UCSD-AML1 (cell line): ENCODE measurements around the gene CNIH2.
"Not testable (repeated sequence)": the region's sequence is repeated elsewhere in the genome, so short reads cannot be mapped to it uniquely, and the experiment has no call there.

Experiments used
- DNase-seq: peaks from one replicate; lab custom pipeline; 2025; ENCODE audit not compliant: unreplicated experiment; lab: John Stamatoyannopoulos, UW

The CNIH2 gene

DNA sequence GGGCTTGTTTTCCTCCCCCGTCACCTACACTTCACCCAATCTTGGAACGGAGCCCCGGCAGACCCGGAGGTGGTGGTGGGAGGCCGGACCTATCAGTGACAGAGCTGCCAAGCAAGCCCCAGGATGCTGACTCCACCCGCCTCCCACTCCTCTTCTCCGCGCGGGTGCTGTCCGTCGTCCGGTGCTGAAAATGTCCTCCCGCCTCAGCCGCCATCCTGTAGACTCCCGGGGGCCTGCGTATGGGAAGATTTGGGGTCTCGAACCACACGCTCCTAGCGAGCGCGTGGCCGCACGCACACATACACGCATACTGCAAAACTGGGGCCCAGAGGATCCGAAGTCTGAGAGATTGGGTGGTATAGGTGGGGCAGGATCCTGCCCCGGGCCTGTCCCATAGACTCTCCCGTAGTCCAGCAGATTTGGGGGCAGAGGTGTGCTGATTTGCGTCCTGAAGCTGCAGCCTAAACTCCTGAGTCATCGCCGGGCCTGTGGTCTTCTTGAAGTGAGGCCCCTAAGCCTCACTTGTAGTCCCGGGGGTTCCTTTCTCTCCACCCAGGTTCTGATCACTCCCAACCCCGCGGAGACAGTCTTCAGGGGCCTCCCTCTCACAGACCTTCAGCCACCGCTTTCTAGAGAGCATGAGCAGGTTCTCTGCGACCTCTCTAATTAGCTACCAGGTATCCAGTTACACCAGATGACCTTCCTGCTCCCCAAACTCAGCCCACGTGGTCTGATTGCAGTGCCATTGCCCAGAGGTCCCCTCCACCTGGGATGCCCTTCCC, 11.8 kb downstream of the CNIH2 start:
- DNase-seq: peak; percentile 90

- DNase-seq: no peak
Observed at GRCh38 chr11:66290330-66290621, 12.3 kb downstream of the CNIH2 start.

- no peak for DNase-seq
Observed at GRCh38 chr11:66291303-66291705, 13.3 kb downstream of the CNIH2 start.

DNA sequence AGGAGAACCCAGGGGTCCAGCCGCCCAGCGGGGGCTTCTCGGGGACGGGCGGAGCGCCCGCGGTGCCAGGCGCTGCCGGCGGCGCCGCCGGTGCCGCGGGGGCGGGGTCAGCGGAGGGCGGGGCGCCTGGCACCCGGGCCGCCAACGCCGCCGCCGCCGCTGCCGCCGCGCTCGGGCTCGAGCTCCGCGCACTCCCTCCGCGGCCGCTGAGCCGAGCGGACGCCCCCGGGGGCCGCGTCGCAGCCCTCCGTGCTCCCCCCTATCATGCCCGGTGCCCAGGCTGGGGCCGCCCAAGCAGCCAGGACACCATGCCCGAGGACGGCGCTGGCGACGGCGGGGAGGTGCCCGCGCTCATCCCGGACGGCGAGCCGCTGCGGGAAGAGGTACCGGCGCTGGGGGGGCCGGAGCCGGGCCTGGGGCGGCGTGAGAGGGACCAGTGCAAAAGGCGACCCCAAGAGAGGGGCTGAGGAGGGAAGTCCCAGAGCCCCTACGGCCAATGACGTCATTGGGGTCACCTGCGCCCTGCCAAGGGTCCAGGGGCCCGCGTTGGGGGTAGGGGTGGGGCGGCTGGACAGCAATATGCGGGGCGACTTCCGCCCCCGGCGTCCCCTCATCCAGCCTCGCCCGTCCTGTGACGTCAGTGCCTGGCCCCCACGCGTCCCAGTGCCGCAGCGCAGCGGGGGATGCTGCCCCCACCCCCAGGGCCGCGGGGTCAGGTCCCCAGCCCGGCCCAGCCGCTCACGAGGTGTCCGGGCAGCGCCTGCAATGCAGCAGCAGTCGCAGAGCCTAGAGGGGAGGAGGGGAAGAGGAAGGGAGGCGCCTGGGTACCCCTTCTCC, 13.9 kb downstream of the CNIH2 start, which contains the start of gene TMEM151A:
Gene TMEM151A, plus strand, starts transcription at position 189 of the 837 bp plus-strand sequence. Its CDS starts 120 bp downstream, at position 309.
- no peak for DNase-seq

DNA sequence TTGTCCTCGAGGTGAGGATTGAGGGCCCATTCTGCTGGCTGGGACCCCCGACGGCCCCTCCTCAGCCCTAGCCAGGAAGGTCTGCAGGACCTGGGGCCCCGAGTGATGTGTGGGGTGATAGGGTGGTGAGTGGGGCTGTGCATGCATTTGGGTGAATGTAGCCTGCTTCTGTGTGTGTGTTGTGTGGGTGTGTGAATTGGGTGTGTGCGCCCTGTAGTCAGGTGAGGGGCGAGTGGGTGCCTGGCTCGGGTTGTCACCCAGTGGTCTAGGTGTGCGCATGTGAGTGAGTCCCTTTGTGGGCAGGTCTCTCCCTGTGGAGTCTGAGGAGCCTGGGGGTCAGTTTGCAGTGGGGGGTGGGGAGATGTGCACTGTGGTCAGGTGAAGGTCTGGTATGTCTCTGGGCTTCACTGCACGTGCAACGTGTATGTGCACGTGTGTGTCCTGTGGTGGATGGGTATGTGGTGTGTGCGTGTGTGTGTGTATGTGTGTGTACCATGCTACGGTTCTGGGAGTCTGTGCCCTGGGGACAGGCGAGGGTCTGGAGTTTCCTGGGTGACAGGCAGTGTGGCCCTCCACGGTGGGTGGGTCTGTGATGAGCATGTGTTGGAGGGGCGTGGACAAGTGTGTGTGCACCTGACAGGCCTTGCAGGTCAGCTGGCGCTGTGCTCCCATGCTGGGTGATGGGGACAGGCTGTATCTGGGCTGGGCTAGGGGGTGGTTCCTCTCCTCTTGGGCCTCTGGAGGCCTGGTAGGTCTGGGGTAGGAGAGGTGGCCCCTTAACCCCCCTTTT, 14.8 kb downstream of the CNIH2 start:
- no peak for DNase-seq

DNA sequence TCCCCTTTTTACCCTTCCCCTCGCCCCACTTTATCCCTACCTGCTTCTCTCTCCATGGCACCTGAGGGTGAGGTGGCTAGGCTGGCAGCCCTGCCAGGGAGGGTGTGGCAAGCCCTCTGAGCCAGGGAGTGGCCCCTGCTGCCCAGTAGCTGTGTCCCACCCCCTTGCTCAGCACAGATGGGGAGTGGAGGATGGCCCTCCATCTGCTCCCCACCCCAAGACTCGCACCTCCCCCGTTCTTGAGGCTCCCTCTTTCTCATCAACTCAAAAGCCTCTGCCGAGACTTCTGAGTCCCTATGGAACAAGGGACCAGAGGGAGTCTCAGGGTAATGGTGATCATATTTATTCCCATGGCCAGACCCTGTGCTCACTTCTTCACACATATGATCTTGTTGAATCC, 15.4 kb downstream of the CNIH2 start:
- DNase-seq: no peak

GRCh38 chr11:66293777-66294625, 16.0 kb downstream of the CNIH2 start:
- DNase-seq: no peak

GRCh38 chr11:66294626-66295620, 16.9 kb downstream of the CNIH2 start:
- DNase-seq: no peak

DNA sequence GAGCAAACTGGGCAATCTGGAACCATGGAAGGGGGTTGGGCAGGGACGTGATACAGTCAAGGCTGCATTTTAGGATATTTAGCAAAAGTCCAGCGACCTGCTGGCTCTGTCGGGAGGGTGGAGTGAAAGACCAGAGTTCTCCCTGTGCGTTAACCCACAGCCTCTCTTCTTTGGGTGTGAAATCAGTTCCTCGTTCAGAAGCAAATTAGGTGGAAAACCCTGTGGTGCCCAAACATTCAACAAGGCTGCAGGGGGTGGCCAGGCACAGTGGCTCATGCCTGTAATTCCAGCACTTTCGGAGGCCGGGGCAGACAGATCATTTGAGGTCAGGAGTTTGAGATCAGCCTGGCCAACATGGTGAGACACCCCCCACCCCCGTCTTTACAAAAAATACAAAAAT, 19.6 kb downstream of the CNIH2 start:
- no peak for DNase-seq

DNA sequence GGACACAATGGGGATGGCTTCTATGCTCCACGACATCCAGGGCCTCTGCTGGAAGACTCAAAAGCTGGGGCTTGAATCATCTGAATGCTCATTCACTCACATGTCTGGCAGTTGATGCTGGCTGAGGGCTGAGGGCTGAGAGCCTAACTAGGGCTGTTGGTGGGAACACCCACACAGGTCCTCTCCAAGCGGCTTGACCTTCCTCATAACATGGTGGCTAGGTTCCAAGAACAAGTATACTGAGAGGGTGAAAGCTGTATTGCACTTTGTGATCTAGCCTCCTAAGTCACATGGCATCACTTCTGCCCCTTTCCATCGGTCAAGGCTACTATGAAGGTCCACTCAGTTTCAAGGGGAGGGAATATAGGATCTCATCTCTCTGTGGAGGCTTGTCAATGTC, 21.2 kb downstream of the CNIH2 start:
- no peak for DNase-seq

- DNase-seq: no peak
Observed at GRCh38 chr11:66302656-66303055, 24.7 kb downstream of the CNIH2 start.

DNA sequence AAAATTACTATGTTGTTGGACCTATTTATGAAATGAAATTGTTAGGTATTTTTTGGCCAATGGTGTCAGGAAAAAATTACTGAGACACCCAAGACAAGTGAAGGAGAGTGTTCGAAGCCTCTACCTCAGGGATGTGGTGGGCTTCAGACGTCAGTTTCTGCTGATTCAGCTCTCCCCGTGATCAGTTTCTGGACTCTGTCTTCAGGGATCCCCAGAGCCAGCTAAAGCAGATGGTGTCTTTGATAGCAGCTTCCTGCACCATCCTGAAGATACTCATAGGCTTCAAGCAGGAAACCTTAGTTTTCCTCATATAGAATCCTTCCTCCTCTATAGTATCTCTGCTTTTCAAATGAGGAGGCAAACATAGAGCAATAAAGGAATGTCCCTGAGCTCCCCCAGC, 31.5 kb downstream of the CNIH2 start:
- DNase-seq: no peak

DNA sequence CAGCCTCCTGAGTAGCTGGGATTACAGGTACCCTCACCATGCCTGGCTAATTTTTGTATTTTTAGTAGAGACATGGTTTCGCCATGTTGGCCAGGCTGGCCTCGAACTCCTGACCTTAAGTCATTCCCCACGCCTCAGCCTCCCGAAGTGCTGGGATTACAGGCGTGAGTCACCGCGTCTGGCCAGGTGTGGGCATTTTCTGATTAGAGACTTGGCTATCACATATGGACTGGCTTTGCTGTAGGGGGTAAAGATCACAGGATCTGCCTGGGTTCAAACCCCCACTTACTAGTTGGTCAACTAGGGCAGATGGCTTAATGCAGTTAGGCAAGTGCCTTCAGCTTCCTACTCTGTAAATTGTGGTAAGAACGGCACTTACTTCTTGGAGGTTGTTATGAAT, 32.3 kb downstream of the CNIH2 start:
- DNase-seq: no peak

DNA sequence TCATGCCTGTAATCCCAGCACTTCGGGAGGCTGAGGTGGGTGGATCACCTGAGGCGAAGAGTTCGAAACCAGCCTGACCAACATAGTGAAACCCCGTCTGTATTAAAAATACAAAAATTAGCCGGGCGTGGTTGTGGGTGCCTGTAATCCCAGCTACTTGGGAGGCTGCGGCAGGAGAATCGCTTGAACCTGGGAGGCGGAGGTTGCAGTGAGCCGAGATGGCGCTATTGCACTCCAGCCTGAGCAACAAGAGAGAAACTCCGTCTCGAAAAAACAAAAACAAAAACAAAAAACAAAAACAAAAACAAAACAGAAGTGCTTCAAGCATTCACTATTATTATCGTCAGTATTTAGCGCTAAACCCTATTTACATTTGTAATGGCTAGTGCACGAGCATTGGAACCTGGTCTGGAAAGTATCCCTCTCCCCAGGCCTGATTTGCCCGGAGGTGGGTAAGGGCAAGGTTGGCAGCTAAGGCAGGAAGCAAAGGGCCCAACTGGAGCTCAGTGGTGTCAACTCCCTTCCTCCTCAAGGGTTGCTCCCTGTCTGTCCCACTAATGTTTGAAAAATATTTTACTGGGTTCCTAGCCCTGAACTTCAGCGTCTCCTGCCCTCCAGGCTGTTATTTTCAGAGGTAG, 32.9 kb downstream of the CNIH2 start:
- DNase-seq: not testable (repeated sequence)

GRCh38 chr11:66311470-66311964, 33.5 kb downstream of the CNIH2 start:
- DNase-seq: no peak

- peak; percentile 95 for DNase-seq
Observed at GRCh38 chr11:66311965-66312548, 34.1 kb downstream of the CNIH2 start.

DNA sequence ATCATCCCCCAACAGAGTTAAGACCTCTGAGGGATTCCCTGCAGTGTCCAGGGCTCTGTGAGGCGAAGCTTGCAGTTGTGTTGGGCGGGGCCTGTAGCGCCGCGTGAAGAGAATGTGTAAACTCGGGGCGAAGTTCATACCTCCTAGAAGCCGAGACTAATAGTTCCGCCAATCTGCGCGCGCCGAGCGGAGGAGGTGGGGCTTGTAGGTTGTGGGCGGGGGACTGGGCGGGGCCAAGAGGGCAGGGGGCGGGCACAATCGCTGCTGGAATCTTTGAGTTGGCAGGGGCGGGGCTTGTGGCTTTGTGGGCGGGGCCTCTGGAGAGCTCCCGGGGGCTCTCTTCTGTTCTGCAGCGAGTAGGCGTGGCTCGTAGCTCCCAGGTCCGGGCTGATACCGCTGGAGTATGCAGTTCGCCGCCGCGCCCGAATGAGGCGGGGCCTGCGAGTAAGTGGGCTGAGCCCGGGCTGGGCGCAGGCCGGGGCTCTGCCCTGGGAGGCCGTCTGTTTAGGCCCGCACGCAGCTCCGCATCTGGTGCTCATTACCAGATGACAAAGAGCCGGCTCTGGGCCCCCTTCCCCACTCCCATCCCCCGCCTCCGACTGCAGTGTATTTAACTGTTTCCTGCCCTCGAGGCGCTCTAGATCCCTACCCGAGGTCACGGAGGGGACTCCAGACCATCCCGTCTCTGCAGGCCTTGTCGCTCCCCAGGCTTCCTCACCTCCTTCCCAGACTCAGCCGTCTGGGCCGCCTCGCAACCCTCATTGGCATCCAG, 34.8 kb downstream of the CNIH2 start:
- DNase-seq: peak; percentile 98
